HG02938 (cell line): ENCODE results near the gene HOOK1.

ENCODE experiments used
- ATAC-seq: cut with Tn5 transposase; IDR thresholded peaks from one replicate; pipeline ENCODE4 v1.9.1; 2021; ENCODE audit warnings: mild to moderate bottlenecking, moderate library complexity; ENCODE audit not compliant: unreplicated experiment

HOOK1 gene

GRCh38 chr1:59814901-59815825 lies at the start of gene HOOK1:
TSS of gene HOOK1 (plus strand) at chr1:59814949. CDS start at chr1:59815118, 169 bp downstream.
- peak; percentile 29 for ATAC-seq

DNA sequence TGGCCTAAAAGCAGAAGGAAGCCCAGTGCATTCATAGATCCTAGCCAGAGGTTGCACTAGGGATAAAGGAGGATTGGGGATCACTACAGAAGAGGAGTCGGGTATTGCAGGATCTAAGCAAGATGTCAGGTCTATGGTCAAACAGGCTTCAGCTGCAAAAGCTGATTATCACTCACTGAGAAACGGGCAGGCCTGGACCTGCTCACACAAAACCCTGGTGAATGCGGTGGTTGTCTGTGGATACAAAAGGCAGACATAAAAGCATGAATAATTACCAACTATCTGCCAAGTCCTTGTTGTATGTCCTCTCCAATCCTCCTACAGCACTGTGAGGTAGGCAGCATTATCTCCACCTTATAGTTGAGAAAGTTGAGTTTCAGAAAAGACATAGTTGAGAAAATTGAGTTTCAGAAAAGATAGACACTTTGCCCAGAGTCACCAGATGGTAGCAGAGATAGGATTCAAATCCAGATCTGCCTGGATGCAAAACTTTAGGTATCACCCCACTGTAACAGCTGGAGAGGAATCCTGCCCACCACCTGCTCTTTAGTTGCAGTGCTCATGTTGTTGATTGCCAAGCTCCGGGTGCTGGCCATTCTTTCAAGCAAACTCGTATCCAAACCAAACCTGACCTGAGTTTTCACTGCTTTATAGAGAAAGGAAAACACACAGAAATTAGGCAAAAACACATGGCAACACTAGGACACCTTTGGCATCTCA lies 49.6 kb upstream of the HOOK1 start:
- no peak for ATAC-seq

DNA sequence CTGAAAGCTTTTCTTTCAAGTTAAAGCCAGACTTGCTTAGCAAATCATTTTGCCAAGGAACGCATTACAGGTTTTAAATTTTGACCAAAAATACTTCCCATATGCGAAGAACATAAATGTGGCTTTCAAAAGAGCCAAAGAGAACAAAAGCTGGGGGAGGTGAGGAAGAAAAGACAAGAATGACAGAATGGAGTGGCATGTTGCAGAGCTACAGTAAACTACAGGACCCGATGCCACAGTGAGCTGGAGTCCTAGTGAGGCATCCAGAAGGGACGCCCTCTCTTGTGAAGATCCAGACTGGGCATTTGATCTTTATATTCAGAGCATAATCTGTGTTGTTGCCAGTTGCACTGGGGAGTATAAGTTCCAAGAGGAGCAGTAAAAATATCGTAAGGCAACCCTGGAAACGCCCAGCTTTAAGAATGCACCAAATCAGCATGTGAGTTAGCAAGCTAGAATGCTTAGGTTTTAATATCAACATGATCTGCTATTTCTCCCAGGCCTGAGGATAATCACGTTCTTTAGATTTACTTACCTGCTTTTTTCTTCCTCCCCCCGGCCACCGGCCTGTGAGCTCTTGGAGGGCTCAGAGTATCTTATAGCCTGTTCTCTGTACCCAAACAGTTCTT lies 48.4 kb upstream of the HOOK1 start:
- no peak for ATAC-seq

- no peak for ATAC-seq
Measured at GRCh38 chr1:59767119-59767518, 47.6 kb upstream of the HOOK1 start.

DNA sequence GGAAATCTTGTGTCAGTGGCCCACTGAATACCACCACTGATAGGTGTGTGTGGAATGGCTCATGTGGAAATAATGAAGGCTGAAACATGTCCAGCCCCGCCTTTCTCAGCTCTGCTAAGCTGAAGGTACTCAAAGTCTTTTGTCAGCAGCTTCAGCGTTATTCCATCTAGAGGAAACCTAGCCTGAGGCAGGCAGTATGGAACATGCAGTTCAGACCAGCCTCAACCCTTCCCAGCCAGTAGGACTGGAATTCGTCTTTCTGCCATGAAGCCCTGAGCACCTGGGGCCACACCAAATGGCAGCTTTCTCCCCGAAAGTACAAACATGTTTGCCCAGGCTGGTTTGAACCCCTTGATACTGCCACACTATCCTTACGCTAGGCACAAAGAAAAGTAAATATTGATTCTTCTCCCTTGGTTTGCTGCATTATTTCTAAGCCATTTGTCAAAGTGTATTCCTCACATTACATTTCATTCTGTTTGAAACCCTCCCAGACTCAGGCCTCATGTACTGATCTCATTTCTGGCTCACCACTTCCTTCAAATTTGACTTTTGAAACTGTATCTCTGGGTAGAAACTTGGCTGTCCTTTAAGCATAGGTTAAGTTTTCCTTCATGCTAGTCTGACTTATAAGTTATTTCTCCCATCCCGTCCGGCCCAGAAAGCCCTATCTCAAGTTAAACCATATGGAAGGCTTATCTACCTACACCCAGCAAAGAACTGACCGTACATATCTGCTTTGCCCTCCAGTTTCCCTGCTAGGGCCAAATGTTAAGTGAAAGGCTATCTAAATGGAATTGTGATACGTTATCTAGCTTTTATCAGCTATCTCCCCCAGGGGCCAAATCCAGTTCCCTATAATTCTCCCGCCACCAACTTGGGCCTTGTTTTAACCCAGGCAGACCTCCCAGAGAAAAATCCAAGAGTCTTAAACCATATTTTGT lies 45.7 kb upstream of the HOOK1 start:
- no peak for ATAC-seq

DNA sequence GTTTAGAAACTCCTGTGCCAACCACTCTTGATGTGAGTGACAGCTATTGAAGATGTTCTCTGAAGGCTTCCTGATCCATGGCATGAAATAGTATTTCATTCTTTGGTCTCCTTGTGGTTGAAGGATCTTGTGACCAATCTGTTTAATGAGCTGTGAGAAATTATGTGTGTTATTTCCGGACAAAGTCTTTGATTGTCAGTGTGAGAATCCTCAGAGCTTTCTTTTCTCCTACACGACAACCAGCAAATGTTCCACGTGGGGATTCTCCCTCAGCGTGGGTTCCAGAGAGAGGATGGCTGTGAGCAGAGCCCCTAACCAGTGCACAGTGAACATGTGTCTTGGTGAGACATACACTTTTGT lies 45.0 kb upstream of the HOOK1 start:
- no peak for ATAC-seq

DNA sequence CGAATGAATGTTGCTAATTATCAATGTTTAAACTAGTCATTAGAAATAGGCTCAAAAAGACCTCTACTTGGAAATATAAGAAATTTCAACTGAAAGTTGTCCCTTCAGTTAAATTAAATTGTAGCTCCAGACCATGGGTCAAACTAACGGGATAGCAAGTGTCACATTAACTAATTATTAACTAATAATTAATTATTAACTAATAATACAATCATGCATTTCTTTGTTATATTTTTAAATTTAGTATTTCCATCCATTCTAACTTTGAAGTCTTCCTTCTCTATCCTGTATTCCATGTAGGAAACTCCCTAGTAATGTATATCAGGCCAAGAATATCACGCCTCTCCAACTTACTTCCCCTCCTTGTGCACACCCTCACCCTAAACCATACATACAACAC lies 43.4 kb upstream of the HOOK1 start:
- no peak for ATAC-seq

DNA sequence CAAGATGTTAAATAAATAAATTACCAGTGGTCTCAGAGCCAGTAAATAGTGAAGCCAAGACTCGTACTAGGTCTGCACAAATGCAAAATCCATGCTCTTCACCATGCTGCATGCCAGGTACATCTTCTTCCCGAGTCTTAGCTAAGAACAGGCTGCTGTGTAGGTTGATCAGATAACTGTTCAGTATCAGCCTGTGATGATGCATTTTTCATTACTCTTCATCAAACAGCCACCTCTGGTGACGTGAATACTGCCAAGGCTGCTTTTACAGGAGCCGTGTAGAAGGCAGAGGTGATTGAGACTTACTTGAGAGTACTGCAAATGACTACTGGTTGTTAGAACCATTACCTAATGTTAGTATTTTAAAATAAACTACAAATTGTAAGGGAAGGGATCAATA lies 39.3 kb upstream of the HOOK1 start:
- ATAC-seq: no peak

DNA sequence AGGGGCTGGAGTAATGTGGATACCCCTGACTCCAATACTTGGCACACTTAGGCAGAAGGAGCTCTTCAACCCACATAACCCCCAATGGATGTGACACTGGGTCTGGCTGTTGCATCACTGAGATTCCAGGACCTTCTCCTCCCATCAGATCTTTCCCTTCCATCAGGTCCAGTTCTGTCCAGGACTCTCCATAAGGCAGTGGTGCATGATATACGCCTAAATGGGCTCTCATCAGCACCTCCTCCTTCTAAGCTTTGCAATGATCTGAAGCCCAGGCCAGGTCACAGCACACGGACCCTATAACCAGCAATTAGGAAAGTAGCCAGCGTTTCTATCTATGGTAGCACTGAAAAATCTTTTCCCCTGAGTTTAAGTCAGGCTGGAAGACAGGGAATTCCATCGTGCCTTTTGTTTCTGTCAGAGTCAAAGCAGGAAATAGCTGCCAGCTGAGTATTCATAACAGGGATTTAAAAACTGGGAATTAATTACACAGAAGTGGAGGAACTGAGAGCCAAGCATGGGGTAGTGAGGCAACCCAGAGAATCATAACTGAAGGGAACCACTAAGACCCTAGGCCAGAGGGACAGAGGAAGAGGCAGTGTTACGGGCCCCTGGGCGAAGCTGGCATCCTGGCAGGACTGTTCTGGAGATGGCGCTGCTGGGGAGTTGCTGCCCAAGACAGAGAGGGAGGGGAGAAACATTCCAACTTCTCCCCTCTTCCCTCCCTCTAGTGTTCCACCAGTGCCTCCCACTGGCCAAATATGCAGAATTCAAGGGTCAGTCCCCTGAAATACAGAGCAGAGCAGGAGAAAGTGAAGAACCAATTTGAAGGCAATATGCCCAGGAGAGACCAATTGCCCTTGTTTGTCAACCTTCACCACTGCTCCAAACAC lies 37.5 kb upstream of the HOOK1 start:
- no peak for ATAC-seq

DNA sequence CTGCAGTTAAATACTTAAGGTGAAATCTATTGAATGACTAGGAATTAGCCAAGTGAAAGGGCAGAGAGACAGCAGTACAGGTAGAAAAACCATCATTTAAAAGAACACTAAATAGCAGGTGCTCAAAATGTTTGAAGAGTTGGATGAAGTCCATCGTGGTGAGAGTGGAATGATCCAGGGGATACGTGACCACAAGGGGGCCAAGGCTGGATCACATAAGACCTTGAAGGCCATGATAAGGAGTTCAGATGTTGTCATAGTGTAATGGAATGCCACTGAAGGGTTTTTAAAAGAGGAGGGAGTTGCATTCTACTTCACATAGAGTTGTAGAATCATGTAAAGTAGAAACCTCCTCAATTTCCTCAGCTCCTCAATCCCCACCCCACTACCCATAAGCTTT lies 34.8 kb upstream of the HOOK1 start:
- ATAC-seq: no peak

DNA sequence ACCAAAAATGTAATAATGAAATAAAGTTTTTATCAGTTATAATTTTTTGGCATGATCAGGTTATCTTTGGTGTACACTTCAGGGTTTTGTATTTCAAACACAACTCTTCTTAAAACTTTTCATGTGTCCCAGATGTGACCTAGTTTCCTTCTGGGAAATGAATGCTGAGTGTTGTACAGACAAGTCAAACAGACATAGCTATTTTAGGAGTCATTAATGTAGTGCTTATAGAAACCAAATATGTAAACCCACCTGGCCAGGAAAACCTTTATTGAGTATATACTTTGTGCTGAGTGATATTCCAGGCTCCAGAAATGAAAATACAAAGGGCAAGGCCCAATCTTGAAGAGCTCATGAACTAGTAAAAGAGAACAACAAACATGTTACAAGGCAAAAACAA lies 25.9 kb upstream of the HOOK1 start:
- ATAC-seq: no peak

DNA sequence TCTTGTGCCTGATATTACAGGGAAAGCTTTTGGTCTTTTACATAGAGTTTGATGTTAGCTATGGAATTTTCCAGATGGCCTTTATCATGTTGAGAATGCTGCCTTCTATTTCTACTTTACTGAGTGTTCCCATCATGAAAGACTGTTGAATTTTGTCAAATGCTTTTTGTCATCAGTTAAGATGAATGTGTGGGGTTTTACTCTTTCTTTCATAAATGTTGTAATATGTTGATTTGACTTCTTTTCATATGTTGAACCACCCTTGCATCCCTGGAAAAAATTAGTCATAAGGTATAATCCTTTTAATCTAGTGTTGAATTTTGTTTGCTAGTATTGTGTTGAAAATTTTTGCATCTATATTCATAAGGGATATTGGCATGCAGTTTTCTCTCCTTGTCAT lies 16.1 kb upstream of the HOOK1 start:
- no peak for ATAC-seq

- ATAC-seq: no peak
Measured at GRCh38 chr1:59803458-59804038, 11.2 kb upstream of the HOOK1 start.

- ATAC-seq: no peak
Measured at GRCh38 chr1:59804301-59804700, 10.4 kb upstream of the HOOK1 start.

- no peak for ATAC-seq
Measured at GRCh38 chr1:59805554-59805953, 9.2 kb upstream of the HOOK1 start.

DNA sequence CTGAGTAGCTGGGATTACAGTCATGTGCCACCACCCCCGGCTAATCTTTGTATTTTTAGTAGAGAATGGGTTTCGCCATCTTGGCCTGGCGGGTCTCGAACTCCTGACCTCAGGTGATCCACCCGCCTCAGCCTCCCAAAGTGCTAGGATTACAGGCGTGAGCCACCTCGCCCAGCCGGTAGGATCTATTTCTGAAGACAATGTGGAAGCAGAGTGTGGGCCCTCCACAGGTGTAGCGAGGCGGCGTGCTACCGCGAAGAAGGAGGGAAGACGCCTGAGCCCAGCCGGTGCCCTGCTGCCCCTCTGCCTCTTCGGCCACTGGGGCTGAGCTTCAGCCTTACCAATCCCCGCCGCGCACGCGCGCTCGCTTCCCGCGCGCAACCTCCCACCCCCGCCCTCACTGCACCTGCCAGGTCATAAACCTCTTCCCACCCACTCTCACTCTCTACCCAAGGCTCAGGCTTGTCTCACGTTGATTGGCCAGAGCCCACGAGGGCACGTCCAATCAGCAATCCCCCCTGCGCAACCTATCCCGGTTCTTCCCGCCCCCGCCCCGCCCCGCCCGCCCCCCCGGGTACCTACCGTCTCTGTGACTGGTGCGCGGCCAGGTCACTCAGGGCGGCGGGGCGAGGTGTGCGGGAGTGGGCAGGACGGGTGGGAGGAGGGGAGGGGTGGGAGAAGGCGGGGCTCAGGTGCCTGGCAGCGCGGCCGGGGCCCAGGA lies 409 bp upstream of the HOOK1 start:
- ATAC-seq: peak; percentile 98

DNA sequence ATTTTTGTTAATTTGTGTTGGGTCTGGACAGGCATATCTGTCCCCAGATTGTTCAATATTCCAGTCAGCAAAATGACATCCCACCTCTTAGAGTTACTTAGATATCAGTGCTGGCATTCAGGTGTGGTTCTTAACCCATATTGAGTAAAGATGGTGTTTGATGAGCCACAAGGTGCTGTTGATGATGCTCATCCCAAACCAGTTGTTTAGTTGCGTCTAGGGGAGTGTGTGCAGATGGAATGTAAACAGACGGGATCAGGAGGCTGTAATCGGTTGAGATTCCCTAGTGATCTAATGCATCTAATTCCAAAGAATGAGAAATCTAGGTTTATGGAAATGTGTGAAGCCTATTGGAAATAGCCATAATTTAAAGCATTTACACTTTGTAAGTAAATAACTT lies 1.1 kb downstream of the HOOK1 start:
- no peak for ATAC-seq

GRCh38 chr1:59816318-59816878 lies 1.6 kb downstream of the HOOK1 start:
- ATAC-seq: no peak
